Neural progenitor cell (in vitro differentiated cells): ENCODE results near the gene PRDM16. TPM values are rescaled to one million over a fixed set of nuclear protein-coding genes. Genes with fewer than 3 reads are reported as not detected.

Experiments
- DNase-seq: peaks from one replicate; pipeline ENCODE4 v3.0.0-alpha.2; 2016; ENCODE audit warnings: low spot score
- H2AFZ ChIP-seq: fragments of 200-600 bp; sonication (generic); replicated peaks from 2 replicates; pipeline ENCODE4 v1.6.1; 2016; ENCODE audit warnings: antibody characterized with exemption
- H3F3A ChIP-seq: fragments of 200-600 bp; sonication (generic); 2 replicates; pipeline ENCODE4 v1.6.1; 2016; ENCODE audit warnings: antibody characterized with exemption, low read depth
- H3K27ac ChIP-seq: fragments of 200-600 bp; sonication (generic); 2 replicates; pipeline ENCODE4 v1.5.1; 2016; ENCODE audit warnings: mild to moderate bottlenecking
- H3K27me3 ChIP-seq: fragments of 200-600 bp; sonication (generic); 2 replicates; pipeline ENCODE4 v1.6.1; 2016; ENCODE audit warnings: mild to moderate bottlenecking, moderate library complexity
- H3K36me3 ChIP-seq: fragments of 200-600 bp; sonication (generic); 2 replicates; pipeline ENCODE4 v1.5.1; 2016
- H3K4me1 ChIP-seq: fragments of 200-600 bp; sonication (generic); 2 replicates; pipeline ENCODE4 v1.6.1; 2016; ENCODE audit warnings: mixed run types
- H3K4me2 ChIP-seq: fragments of 200-600 bp; sonication (generic); 2 replicates; pipeline ENCODE4 v1.6.1; 2016
- H3K4me3 ChIP-seq: fragments of 200-600 bp; sonication (generic); 2 replicates; pipeline ENCODE4 v1.5.1; 2016
- H3K79me2 ChIP-seq: fragments of 200-600 bp; sonication (generic); 2 replicates; pipeline ENCODE4 v1.6.1; 2016; ENCODE audit warnings: low read depth
- H3K9ac ChIP-seq: fragments of 200-600 bp; sonication (generic); 2 replicates; pipeline ENCODE4 v1.6.1; 2016
- H3K9me3 ChIP-seq: fragments of 200-600 bp; sonication (generic); 2 replicates; pipeline ENCODE4 v1.5.1; 2016; ENCODE audit warnings: low read depth
- H4K20me1 ChIP-seq: fragments of 200-600 bp; sonication (generic); 2 replicates; pipeline ENCODE4 v1.6.1; 2016; ENCODE audit warnings: low read depth
- H3K27ac Mint-ChIP-seq: 3 replicates; pipeline ENCODE4 v1.8.0; 2021; ENCODE audit warnings: mixed read lengths
- H3K27me3 Mint-ChIP-seq: 2 replicates; pipeline ENCODE4 v1.8.0; 2022; ENCODE audit warnings: low read depth, mild to moderate bottlenecking, inconsistent platforms, moderate library complexity, mixed read lengths; ENCODE audit not compliant: insufficient read depth
- H3K36me3 Mint-ChIP-seq: 3 replicates; pipeline ENCODE4 v1.8.0; 2021; ENCODE audit warnings: mixed read lengths
- H3K4me1 Mint-ChIP-seq: 3 replicates; pipeline ENCODE4 v1.8.0; 2021; ENCODE audit warnings: mixed read lengths
- H3K4me3 Mint-ChIP-seq: 3 replicates; pipeline ENCODE4 v1.8.0; 2021; ENCODE audit warnings: mild to moderate bottlenecking, moderate library complexity, mixed read lengths
- H3K9me3 Mint-ChIP-seq: 3 replicates; pipeline ENCODE4 v1.8.0; 2020; ENCODE audit warnings: mixed read lengths
- CTCF ChIP-seq: fragments of 200-600 bp; sonication (generic); IDR thresholded peaks from 2 replicates; pipeline ENCODE4 v1.5.1; 2017; ENCODE audit warnings: antibody characterized with exemption, mild to moderate bottlenecking
- EZH2 ChIP-seq: fragments of 200-600 bp; sonication (generic); IDR thresholded peaks from 2 replicates; pipeline ENCODE4 v1.6.1; 2017; ENCODE audit warnings: antibody characterized with exemption, mild to moderate bottlenecking, moderate library complexity
- EZH2phosphoT487 ChIP-seq: fragments of 200-600 bp; sonication (generic); IDR thresholded peaks from 2 replicates; pipeline ENCODE4 v1.6.1; 2017; ENCODE audit warnings: antibody characterized with exemption
- total RNA-seq: library from RNA; depleted of rRNA; stranded (reverse); fragments of >200 nt; gene quantifications from 2 replicates; pipeline ENCODE4 v1.2.3, GENCODE V29; 2015; ENCODE audit warnings: low replicate concordance

The PRDM16 gene
- total RNA-seq, 1 donor from 2014 or later = 1.9 TPM

GRCh38 chr1:3212453-3213355, 143.7 kb downstream of the PRDM16 start:
- DNase-seq = no peak
- peaks cover 2% of the 10 kb centered on the region for H3K36me3 Mint-ChIP-seq
- H3K4me2 ChIP-seq = no peak overlapping the region
- H2AFZ ChIP-seq = peak overlapping the region; percentile 15
- H3K9me3 Mint-ChIP-seq = no peaks in the 10 kb centered on the region
- no peak overlapping the region for H3K4me3 Mint-ChIP-seq
- H4K20me1 ChIP-seq = no peaks in the 10 kb centered on the region
- no peaks in the 10 kb centered on the region for H3K9me3 ChIP-seq
- peaks cover 33% of the 10 kb centered on the region for H3K4me1 ChIP-seq
- H3K36me3 ChIP-seq = no peaks in the 10 kb centered on the region
- no peaks in the 10 kb centered on the region for H3K27me3 ChIP-seq
- H3K27me3 Mint-ChIP-seq = peaks cover 10% of the 10 kb centered on the region
- TF ChIP-seq EZH2phosphoT487 (no peak), EZH2 (no peak), CTCF (no peak)
- H3K79me2 ChIP-seq = no peaks in the 10 kb centered on the region
- H3F3A ChIP-seq = peaks cover 24% of the 10 kb centered on the region
- no peak overlapping the region for H3K27ac Mint-ChIP-seq
- peak overlapping the region; percentile 77 for H3K27ac ChIP-seq
- H3K4me3 ChIP-seq = no peak overlapping the region
- peaks cover 40% of the 10 kb centered on the region for H3K4me1 Mint-ChIP-seq
- H3K9ac ChIP-seq = no peak overlapping the region

GRCh38 chr1:3213730-3214129, 144.7 kb downstream of the PRDM16 start:
- no peak overlapping the region for H3K9ac ChIP-seq
- H3K4me1 Mint-ChIP-seq = peaks cover 50% of the 10 kb centered on the region
- no peak for TF ChIP-seq EZH2phosphoT487
- TF ChIP-seq CTCF = no peak
- TF ChIP-seq EZH2 = no peak
- H3K4me1 ChIP-seq = peaks cover 43% of the 10 kb centered on the region
- no peak overlapping the region for H3K4me3 ChIP-seq
- H3K4me3 Mint-ChIP-seq = no peak overlapping the region
- H3K9me3 ChIP-seq = no peaks in the 10 kb centered on the region
- H3K36me3 Mint-ChIP-seq = peaks cover 2% of the 10 kb centered on the region
- H3K79me2 ChIP-seq = no peaks in the 10 kb centered on the region
- H3K27me3 Mint-ChIP-seq = peaks cover 10% of the 10 kb centered on the region
- H3K27ac ChIP-seq = no peak overlapping the region
- DNase-seq = no peak
- H3F3A ChIP-seq = peaks cover 25% of the 10 kb centered on the region
- H3K27me3 ChIP-seq = no peaks in the 10 kb centered on the region
- no peak overlapping the region for H2AFZ ChIP-seq
- H3K9me3 Mint-ChIP-seq = no peaks in the 10 kb centered on the region
- H3K27ac Mint-ChIP-seq = no peak overlapping the region
- no peak overlapping the region for H3K4me2 ChIP-seq
- no peaks in the 10 kb centered on the region for H4K20me1 ChIP-seq
- H3K36me3 ChIP-seq = no peaks in the 10 kb centered on the region

GRCh38 chr1:3215198-3216014, 146.4 kb downstream of the PRDM16 start:
- TF ChIP-seq EZH2phosphoT487 (no peak), CTCF (no peak), EZH2 (no peak)
- H3K79me2 ChIP-seq = no peaks in the 10 kb centered on the region
- no peak overlapping the region for H3K9ac ChIP-seq
- peaks cover 54% of the 10 kb centered on the region for H3K4me1 ChIP-seq
- H3K4me2 ChIP-seq = no peak overlapping the region
- Mint-ChIP-seq H3K27ac (no peak overlapping the region), H3K36me3 (no peaks in the 10 kb centered on the region), H3K4me3 (no peak overlapping the region), H3K27me3 (peaks cover 13% of the 10 kb centered on the region), H3K9me3 (no peaks in the 10 kb centered on the region), H3K4me1 (peaks cover 61% of the 10 kb centered on the region)
- no peaks in the 10 kb centered on the region for H3K9me3 ChIP-seq
- no peaks in the 10 kb centered on the region for H3K36me3 ChIP-seq
- H3K27ac ChIP-seq = no peak overlapping the region
- H3K27me3 ChIP-seq = no peaks in the 10 kb centered on the region
- H3K4me3 ChIP-seq = no peak overlapping the region
- no peaks in the 10 kb centered on the region for H4K20me1 ChIP-seq
- peaks cover 28% of the 10 kb centered on the region for H3F3A ChIP-seq
- no peak overlapping the region for H2AFZ ChIP-seq
- DNase-seq = no peak
